GM18907 (cell line): Measurements from ENCODE around the gene MEF2D.
A peak's percentile ranks its signal among the peaks of the same experiment; 100 is the strongest.

ENCODE experiments used
- ATAC-seq: cut with Tn5 transposase; IDR thresholded peaks from one replicate; pipeline ENCODE4 v1.9.1; 2021; ENCODE audit warnings: mild to moderate bottlenecking, moderate library complexity; ENCODE audit not compliant: unreplicated experiment

Gene MEF2D

DNA sequence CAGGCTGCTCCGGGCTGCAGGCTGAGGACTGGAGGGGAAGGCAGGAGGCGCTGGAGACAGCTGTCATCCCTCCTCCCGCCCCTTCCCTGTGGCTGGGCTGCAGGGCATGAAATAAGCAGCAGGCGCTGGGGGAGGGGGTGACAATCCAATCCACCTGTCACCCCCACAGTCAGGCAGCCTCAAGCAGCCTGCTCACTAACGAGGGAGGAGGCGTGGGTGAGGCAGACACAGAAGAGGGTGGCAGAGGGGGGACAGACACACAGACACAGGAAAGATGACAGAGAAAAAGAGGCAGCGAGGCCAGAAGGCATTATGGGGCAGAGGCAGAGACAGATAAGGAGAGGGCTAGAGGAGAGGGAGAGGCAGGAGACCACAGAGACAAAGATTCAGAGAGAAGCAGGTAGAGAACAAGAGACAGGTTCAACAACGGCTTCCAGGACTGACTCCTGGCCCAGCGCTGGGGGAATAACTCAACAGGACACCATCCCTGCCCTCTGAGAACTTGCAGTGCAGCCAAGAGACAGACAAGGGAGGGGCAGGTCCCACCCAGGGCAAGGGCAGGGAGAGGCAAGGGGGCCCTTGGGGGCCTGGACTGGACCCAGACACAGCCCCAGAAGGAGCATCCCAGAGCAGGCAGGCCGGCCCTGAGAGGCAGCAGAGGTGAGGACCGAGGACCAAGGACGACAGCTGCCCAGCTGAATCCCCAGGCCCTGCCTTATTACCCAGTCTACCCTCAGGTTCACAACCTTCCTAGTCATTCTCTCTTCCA, 11.2 kb downstream of the MEF2D start:
- peak; percentile 23 for ATAC-seq

DNA sequence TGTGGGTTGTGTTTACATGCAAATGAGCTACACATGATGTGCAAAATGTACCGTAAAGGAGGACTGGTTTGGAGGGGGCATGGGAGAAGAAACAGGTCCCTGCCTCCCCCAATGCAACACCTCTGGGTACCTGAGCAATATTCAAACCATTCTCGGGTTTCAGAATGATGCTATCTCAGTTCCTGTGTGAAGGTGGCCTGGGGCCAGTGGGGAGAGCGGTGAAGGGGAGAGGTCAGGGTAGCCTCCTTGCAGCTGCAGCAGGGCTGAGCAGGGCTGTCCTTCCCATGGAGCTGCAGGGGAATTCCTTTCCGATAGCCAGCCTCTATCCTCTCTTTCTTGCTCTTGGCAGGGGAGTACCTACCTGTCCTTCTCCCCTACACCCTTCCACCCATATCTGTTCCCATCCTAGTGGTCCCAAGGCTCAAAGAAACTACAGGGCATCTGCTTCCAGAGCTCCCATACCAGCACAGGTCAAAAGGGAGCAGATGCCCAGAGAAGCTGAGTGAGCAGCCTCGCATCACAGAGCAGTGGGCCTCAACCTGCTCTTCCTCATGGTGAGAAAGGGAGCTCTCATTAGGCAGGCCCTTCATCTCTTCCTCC, 11.9 kb downstream of the MEF2D start:
- ATAC-seq: peak; percentile 60

DNA sequence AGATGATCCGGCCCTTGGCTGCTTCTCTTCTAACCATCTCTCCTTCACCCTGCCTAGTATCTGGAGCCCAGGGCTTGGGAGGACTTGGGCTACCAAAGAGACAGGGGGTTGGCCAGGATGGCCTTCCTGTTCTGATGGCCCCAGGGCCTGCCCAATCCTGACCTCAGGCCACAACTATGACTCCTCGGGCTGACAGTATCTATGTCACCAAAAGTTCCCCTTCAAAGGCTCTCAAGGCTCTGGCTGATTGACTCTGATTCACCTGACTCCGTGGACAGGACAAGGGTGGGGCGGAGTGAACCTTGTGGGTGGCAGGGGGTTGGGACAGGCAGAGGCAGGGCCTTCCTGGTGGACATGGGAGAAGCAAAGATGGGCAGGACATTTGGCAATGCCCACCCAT, 12.7 kb downstream of the MEF2D start:
- ATAC-seq: peak; percentile 32

DNA sequence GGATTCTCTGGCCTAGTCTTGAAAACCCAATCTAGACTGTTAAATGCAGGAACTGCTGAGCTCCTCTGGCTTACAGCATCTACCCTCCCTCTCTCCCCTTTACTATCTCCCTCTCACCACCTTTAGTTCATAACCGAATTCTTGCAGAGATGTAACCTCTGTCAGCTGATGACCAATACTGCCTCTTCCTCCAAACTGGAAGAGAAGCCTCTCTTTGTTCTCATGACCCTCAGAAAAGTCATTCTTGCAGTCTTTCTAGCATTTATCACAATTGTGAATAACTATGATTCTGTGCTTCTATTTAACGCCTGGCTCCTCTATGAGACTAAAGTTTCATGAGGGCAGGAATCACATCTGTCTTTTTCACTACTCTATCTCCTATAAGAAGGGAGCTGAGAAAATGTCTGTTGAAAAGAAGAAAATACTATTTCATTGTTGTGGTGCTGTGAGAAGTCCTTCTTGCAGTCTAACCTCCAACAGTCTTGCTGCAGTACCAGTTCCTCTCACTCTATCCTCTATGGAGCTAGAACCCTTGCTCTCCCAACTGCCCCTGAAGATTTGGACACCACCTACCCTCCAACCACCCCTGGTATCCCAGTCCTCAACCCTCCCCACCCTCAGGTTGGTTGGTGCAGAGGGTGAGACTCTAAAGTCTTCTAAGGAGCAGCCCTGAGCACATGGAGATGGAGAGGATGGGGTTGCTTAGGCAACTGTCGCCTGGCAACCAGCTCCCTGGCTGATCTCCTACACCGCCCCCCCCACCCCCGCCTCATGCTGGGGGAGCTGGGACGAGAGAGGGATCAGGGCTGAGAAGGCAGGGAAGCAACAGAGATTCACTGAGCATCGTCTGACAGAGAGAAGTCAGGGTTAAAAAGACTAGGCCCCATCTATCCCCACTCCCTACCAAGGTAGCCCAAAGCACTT, 13.9 kb downstream of the MEF2D start:
- no peak for ATAC-seq

DNA sequence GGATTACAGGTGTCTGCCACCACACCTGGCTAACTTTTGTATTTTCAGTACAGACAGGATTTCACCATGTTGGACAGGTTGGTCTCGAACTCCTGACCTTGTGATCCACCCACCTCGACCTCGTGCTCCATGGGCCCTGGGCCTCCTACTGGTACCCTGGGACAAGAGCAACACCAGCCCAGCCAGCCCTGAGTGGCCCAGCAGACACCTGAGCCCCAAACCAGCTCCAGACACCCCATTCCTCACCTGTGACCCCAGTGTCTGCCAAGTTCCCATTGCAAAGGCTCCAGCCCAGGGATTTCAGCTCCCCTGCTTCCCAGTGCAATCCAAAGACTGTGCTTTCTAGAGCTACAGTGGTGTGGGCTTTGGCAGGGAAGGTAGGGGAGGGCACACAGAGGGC, 14.6 kb downstream of the MEF2D start:
- ATAC-seq: no peak

DNA sequence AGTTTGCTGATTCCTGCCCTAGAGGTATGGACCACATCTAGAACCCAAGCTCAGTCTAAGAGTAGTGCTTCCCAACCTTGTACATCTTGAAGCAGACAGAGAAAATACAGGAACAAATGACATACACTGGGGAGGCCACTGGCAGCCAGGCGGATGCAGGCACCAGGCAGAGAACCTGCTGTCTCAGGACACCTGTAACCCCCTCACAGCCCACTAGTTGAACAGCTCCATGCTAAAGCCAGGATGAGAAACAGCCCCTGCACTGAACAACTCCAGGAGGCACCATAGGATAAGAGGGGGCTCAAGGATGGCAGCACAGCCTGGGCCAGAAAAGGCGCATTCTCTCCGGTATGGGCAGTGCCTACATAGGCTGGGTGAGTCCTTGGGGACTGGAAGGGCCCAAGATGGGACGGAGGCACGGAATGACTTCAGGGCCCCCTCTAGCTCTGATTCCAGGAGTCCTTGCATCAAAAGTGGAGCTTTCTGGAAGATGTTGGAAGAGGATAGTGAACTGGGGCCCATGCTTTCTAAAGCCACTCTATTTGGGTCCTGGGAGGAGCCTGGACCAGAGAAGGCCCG, 16.0 kb downstream of the MEF2D start:
- ATAC-seq: no peak

DNA sequence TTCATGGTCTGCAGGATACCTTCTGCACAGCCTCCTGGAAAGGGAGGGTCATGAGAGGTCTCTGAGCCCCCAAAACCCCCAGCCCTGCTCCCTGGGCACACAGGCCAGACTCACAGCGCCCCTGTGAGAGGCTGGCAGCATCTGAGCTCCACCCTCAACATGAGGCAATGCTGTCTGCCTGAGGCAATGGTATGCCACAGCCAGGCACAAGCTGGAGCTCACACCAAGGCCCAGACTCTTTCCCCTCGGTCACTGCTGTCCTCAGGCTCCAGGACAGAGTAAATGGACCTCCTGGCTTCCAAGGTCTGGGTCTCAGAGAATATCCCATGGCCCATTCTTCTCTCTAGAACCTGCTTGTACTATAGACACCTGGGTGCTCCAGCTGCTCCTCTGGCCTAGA, 17.2 kb downstream of the MEF2D start:
- no peak for ATAC-seq

DNA sequence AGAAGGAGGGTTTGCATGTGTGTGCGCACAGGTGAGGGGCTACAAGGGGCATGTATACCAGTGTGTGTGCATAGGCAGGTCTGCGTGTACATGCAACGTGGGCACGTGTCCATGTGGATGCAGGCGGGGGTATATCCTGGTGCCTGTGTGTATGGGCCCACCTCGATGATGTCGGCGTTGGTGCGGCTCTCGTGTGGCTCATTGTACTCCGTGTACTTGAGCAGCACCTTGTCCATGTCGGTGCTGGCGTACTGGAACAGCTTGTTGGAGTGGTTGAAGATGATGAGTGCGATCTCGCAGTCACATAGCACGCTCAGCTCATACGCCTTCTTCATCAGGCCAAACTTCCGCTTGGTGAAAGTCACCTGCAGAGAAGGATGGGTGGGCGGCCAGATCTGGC, 18.3 kb downstream of the MEF2D start:
- ATAC-seq: no peak

DNA sequence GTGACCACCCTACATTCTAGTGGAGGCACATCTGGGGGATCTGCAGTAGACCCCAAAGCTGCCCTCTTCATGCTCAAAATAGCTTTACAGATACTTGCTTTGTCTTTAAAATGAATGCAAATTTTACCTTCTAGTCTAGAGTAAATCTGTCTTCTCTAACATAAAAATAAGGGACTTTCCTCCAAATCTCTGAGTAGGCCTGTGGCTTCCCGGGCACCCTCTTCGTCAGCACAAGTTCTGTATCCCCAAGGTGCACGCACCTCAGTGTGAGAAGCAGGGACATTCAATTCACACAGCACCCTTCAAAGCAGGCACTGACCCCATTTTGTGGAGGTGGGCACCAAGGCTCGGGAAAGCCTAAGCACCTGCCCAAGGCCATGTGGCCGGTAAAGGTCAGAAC, 19.0 kb downstream of the MEF2D start:
- peak; percentile 39 for ATAC-seq

DNA sequence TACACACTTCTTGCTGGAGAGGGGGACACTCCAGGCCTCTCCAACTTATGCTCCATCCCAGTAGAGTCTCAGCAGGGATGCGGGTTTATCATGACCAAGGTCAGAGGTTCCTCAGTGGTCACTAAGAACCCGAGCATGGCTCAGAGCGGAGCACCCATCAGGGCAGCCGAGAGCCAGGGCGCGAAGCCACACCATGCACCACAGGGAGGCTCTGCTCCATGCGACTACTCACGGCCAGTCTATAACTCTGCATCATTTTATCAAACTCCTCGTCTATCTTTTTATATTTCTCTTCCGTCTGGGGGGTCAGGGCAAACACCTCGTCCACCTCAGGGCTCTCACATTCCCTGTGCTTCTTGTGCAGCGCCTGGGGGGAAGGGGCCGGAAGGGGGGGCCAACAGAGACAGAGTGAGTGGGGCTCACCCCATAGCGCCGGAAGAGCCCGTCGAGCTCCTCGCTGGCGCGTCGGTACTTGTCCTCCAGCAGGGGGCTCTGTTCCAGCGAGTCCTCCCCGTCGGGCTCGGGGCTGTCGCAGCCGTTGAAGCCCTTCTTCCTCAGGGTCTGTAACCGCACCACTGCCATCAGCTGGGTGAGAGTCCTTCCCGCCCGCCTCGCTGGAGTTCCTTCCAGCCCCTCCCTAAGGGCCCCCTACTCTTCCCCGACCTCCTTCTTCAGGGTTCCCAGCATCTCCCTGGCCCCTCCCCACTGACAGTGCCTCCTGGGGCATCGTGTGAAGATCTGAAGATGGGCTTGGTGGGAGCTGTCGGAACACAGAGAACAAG, 20.0 kb downstream of the MEF2D start:
- peak; percentile 44 for ATAC-seq

DNA sequence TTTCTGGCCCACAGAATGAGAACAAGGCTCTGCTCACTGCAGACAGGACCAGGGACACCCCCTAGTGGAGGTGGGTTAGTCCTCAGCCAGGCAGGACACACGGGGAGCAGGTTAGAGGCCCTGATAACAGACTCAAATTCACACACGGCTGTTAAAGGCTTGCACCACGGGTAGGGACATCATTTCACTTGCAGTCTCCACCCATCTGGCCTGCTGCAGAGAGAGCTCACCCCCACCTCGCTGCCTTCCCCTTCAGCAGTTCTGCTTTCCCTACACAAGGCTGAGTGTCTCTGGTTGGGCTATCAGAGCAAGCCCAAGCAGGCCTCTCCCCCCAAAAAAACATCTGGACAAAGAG, 20.6 kb downstream of the MEF2D start:
- ATAC-seq: no peak

DNA sequence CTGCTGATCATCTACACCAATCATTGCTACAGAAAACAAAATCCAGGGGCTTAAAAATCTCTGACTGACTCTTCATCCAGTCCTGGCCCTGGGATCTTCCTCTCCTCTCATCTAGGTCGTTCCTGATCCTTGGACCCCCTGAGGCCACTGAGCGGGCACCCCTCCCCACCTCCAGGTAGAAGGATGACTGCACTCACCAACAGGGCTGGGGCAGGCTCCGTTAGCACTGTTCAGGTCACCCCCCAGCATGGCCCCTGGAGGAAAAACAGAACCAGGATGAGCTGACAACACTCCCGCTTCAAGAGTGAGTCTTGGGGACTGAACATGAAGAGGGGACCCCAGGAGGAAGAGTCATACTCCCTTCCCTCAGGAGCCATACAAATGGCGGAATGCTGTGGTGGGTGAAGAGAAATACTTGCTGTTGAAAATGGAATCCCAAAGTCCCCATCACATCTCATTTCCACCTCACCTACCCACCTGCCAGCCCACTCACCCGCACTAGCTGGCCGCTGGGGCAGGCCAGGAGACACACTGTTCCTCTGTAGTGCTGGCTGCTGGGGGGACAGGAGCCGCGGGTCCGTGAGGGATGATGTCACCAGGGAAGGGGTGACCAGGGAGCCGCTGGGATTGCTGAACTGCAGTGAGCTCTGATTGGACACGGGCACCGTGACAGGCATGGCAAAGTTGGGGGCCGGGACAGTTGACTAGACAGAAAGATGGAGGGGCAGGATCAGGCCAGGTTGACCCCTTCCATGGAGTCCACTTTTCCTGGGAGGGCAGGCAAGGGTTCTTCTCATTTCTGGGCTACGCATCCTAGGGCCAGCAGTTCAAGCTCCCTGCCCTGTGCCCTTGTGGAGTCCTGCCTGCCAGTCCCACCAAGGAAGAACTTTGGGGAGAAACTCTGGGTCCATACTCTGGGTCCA, 21.2 kb downstream of the MEF2D start:
- no peak for ATAC-seq

DNA sequence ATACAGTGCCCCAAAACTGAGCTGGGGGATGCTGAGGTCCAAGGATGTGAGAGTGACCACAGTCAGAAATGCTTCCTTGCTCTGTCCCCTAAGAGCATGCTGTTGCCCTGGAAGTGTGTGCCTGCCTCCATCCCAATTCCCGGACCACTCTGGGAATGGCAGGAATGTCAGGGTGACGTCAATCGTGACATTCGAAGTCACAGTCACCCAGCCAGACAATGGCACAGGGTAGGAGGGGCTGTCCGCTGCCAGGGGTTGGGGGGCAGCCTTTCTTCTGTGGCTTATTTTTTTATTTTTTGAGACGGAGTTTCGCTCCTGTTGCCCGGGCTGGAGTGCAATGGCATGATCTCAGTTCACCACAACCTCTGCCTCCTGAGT, 22.3 kb downstream of the MEF2D start:
- ATAC-seq: no peak

DNA sequence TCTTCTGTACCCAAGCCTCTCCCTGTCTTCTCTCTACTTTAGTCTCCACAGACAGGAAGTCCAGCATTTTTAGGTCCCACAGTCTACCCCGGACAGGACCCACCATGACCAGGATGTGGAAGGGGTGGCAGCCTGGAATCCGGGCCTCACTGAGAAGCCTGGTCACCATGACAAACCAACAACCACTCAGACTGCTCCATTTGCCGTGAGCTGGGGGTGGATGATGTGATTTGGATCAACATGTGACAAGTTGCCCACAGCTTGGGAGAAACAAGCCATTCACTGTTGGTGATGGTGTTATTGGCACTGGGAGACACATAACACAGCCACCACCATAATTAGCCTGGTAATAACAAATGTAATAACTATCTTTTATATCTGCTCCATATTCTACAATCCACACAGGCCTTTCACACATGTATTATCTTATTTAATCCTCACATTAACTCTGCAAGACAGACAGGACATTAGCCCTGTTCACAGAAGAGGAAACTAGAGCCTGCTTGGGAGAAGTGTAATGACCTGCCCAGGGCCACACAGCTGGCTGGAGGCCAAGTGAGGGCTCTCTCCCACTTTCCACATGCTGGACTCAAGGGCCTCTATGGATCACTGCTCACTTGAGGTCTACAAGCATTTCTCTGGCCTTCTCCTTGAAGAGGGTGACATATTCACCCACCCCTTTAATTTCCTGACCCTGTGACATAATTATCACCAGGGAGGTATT, 22.9 kb downstream of the MEF2D start:
- ATAC-seq: no peak

DNA sequence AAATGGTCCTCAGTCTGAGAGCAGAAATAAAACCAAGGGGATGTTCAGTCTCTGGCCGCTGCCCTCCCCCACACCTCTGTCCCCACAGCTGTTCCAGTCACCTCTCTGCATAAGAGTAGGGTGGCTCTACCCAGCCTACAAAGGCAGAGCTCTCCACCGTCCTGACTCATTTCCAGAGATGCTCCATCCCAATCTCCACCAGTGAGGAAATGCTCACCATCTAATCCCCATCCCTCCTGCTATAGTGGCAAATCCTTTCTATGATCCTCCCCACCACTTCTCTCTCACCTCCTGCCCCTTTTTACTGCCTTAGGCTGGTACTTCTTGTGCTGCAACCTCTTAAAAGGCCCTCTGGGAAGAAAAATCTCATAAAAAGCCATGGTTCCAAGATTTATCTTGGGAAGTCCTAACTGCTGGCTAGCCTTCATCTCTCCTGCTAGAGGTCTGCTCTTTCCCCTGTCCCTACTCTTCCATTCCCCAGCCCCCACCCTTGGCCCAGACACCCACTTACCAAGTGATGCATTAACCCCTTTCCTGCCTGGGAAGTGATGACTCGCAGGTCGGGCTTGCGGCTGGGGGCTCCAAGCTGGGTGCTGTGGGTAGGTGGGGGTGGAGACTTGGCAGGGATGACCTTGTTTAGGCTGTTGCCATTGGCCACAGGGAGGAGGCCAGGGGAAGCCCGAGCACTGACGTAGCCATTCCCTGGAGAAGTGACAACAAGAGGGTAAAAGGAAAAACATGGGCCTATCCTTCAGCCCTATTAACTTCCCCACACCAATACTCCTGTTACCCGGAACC, 23.9 kb downstream of the MEF2D start:
- no peak for ATAC-seq

DNA sequence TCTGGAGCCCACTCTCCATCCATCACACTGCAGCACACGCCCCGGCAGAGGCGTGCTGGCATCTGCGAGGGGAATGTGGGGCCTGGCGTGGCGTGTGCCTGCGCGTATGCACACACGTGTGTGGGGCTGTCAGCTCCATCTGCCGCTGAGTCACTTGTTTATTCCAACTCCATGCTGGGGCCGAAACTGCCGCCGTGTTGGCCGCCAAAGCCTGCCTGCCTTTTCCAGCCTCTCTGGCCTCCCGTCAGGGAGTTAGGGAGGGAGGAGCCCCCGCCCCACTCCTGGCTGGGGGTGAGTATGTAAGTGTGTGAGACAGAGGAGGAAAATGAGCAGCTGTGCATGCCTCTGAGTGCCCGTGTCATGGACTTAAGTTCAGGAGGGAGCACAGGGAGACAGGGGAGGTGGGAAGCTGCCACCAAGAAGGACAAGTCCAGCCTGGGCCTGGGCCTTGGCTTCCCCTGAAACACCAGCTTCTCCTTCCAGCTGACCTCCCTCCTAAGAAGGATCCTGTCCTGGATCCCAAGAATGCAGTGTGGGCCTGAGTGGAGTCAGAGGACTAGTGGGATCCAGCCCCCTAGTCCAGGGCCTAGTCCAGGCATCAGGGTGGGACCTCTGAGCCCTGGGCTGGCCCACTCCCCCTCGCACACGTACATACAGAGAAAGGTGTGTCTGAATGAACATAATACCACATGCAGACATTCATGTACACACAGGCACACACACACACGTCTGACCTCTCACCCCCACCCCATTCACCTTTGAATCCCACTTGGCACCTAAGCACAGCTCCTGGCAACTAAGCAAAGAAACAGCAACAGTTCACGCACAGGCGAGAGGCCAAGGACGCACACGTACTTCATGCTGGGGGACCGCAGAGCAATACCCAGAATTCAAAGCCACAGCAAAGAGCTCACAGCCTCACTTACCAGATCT, 24.7 kb downstream of the MEF2D start:
- ATAC-seq: no peak

DNA sequence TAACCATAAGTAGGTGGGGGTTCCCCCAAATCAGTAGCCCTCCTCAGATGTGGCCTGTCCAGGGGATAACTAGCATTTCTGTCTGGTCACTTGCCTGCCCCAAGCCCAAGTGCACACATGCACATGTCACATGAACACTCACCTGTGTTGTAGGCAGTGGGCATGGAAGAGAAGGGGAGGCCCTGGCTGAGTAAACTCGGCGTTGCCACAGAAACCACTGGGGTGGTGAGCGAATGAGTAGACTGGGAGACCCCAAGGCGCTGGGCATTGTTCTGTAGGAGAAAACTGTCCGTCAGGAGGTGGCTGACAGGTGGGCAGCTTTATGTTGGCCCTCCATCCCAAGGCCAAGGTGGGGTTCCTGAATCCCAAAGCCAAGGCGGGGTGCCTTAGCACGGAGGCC, 25.6 kb downstream of the MEF2D start:
- ATAC-seq: no peak
